OCI-LY7 (cell line): ENCODE data around the gene HASPIN. TPM values are rescaled to one million over a fixed set of nuclear protein-coding genes. Genes with fewer than 3 reads are reported as not detected.
A peak's percentile ranks its signal among the peaks of the same experiment; 100 is the strongest.

Experiments
- BruUV-seq: library from RNA; stranded (reverse); fragments of 400-500 nt; replicated peaks from 2 replicates; lab custom pipeline; 2021; lab: Mats Ljungman, UMichigan
- CTCF ChIA-PET: fragments of 300-600 bp; sonication (Branson Sonifier 250); formaldehyde crosslinking; loops from one replicate; lab custom pipeline; 2022; ENCODE audit warnings: antibody characterized with exemption; ENCODE audit not compliant: unreplicated experiment; lab: Charles Lee
- POLR2A ChIA-PET: fragments of 300-600 bp; sonication (Branson Sonifier 250); formaldehyde crosslinking; loops from one replicate; lab custom pipeline; 2022; ENCODE audit warnings: antibody characterized with exemption; lab: Charles Lee
- DNase-seq: peaks from one replicate; pipeline ENCODE4 v3.0.0-alpha.2; 2015; ENCODE audit warnings: low spot score
- H2AFZ ChIP-seq: fragments of 200-600 bp; sonication (generic), shearing (Covaris generic); 2 replicates; pipeline ENCODE4 v1.6.1; 2014; ENCODE audit warnings: mild to moderate bottlenecking, antibody characterized with exemption, low read length, moderate library complexity
- H3K27ac ChIP-seq: fragments of 200-600 bp; sonication (generic); 2 replicates; pipeline ENCODE4 v1.5.1; 2014; ENCODE audit warnings: mixed run types, low read depth, mild to moderate bottlenecking, moderate library complexity, low read length, inconsistent platforms; ENCODE audit not compliant: poor library complexity, severe bottlenecking
- H3K36me3 ChIP-seq: fragments of 200-600 bp; sonication (generic); 2 replicates; pipeline ENCODE4 v1.6.1; 2014; ENCODE audit warnings: mild to moderate bottlenecking, antibody characterized with exemption, low read length, moderate library complexity, mixed read lengths; ENCODE audit not compliant: insufficient read depth
- H3K4me1 ChIP-seq: fragments of 200-600 bp; sonication (generic); 2 replicates; pipeline ENCODE4 v1.5.1; 2014; ENCODE audit warnings: mild to moderate bottlenecking, low read length; ENCODE audit not compliant: insufficient read depth, poor library complexity, severe bottlenecking
- H3K4me2 ChIP-seq: fragments of 200-600 bp; sonication (generic); 2 replicates; pipeline ENCODE4 v1.6.1; 2014; ENCODE audit warnings: mild to moderate bottlenecking, low read length
- H3K4me3 ChIP-seq: fragments of 200-600 bp; sonication (generic); 2 replicates; pipeline ENCODE4 v1.5.1; 2014; ENCODE audit warnings: mild to moderate bottlenecking, low read depth, low read length; ENCODE audit not compliant: poor library complexity, severe bottlenecking
- H3K79me2 ChIP-seq: fragments of 200-600 bp; sonication (generic); 2 replicates; pipeline ENCODE4 v1.6.1; 2016; ENCODE audit warnings: low read depth, mild to moderate bottlenecking, low read length, moderate library complexity, mixed read lengths; ENCODE audit not compliant: insufficient read depth
- H3K9me2 ChIP-seq: fragments of 200-600 bp; sonication (generic); 2 replicates; pipeline ENCODE4 v1.6.1; 2016; ENCODE audit warnings: mild to moderate bottlenecking, low read length, mixed read lengths; ENCODE audit not compliant: insufficient read depth
- H3K9me3 ChIP-seq: fragments of 200-600 bp; sonication (generic); 2 replicates; pipeline ENCODE4 v1.6.1; 2014; ENCODE audit warnings: mild to moderate bottlenecking, mixed run types, low read length, mixed read lengths
- H4K20me1 ChIP-seq: fragments of 200-600 bp; sonication (generic); 2 replicates; pipeline ENCODE4 v1.6.1; 2014; ENCODE audit warnings: mild to moderate bottlenecking, antibody characterized with exemption, low read length, moderate library complexity, mixed read lengths; ENCODE audit not compliant: insufficient read depth
- CTCF ChIP-seq: fragments of 200-600 bp; sonication (generic); conservative IDR thresholded peaks from 2 replicates; pipeline ENCODE4 v1.5.1; 2014; ENCODE audit warnings: mild to moderate bottlenecking, antibody characterized with exemption, low read length, moderate library complexity, mixed read lengths
- EZH2phosphoT487 ChIP-seq: fragments of 200-600 bp; sonication (generic); IDR thresholded peaks from 2 replicates; pipeline ENCODE4 v1.6.1; 2018; ENCODE audit warnings: low read depth, borderline replicate concordance, mild to moderate bottlenecking, mixed run types, antibody characterized with exemption, low read length, moderate library complexity, mixed read lengths
- intact Hi-C: fragments of 100-400 bp; cut with micrococcal nuclease; formaldehyde crosslinking; loops from one replicate; pipeline ENCODE4 v1.10.0; 2022; ENCODE audit not compliant: unreplicated experiment
- total RNA-seq, 2 experiments: library from RNA; depleted of rRNA in 1 of 2; stranded (reverse); fragments of >200 nt in 1 of 2; shearing (Covaris generic) in 1 of 2; gene quantifications; 2 replicates each; pipeline ENCODE4 v1.2.3, GENCODE V29; 2014 to 2022

HASPIN gene
- total RNA-seq, 2 experiments from 2014 or later = 66.2 to 88.6 TPM

- Histone ChIP-seq H3K4me2 (peak overlapping the region; percentile 53), H3K9me3 (no peaks in the 10 kb centered on the region), H3K4me1 (peaks cover 73% of the 10 kb centered on the region), H3K36me3 (peaks cover 58% of the 10 kb centered on the region), H4K20me1 (0 out of 2 replicates have a peak, but pooled peaks cover 4% of the 10 kb centered on the region), H3K79me2 (peaks cover 34% of the 10 kb centered on the region), H2AFZ (no peak overlapping the region), H3K27ac (peak overlapping the region; percentile 81), H3K9me2 (no peaks in the 10 kb centered on the region), H3K4me3 (peak overlapping the region; percentile 33)
- no peak for TF ChIP-seq CTCF
- no peak for TF ChIP-seq EZH2phosphoT487
- DNase-seq = no peak
- ChIA-PET CTCF (no interaction called here), POLR2A (no interaction called here)
- no TSS peak for BruUV-seq
- intact Hi-C loops = no loop called here
These were observed 34.8 kb upstream of the HASPIN start for GRCh38 chr17:3688852-3689261.

DNA sequence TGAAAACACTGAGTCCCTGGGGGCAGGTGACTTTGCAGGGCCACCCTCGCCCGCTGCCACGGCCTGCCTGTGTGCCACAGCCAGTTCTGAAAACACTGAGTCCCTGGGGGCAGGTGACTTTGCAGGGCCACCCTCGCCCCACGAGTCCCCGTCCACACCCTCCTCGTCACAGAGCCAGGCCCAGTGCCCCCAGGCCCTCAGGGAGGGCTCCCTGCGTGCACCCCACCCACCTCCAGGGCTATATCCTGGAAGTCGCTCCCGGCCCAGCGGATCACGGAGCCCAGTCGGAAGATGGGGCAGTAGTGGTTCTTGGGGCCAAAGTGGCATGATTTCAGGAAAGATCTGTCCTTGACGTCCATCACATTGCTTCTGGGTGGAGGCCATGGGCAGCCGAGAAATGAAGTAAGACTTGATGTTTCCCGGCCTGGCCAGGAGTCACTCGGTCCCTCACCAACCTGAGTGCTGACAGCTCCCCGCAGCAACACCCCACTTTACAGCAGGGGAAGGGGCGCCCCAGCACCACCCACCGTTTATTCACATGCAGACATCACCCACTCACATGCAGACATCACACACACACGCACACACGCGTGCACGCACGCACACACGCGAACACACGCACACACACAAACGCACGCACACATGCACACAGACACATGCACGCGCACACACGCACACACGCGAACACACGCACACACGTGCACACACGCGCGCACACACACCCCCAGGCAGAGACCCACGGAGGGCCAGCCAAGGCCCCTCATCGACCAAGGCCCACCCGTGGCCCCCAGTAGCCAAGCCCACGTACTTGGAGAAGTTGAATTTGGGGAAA, 34.2 kb upstream of the HASPIN start:
- no TSS peak for BruUV-seq
- intact Hi-C loops = no loop called here
- peaks cover 40% of the 10 kb centered on the region for H3K79me2 ChIP-seq
- peaks cover 54% of the 10 kb centered on the region for H3K36me3 ChIP-seq
- POLR2A ChIA-PET = no interaction called here
- TF ChIP-seq CTCF (no peak), EZH2phosphoT487 (no peak)
- H4K20me1 ChIP-seq = 0 out of 2 replicates have a peak, but pooled peaks cover 4% of the 10 kb centered on the region
- H3K9me2 ChIP-seq = no peaks in the 10 kb centered on the region
- no peak overlapping the region for H3K4me3 ChIP-seq
- H3K4me1 ChIP-seq = peaks cover 67% of the 10 kb centered on the region
- H3K4me2 ChIP-seq = peak overlapping the region; percentile 53; the same call in 1 of the 2 replicates
- no peak for DNase-seq
- H3K9me3 ChIP-seq = no peaks in the 10 kb centered on the region
- no peak overlapping the region for H2AFZ ChIP-seq
- H3K27ac ChIP-seq = peak overlapping the region; percentile 81
- CTCF ChIA-PET = no interaction called here
